Gastroesophageal sphincter (tissue), 3 donors: Measurements from ENCODE around the gene CCDC127.

ENCODE experiments used
- EP300 ChIP-seq: sonication (generic); formaldehyde crosslinking; IDR thresholded peaks from one replicate; pipeline ENCODE4 v1.6.1; 2017; ENCODE audit warnings: antibody characterized with exemption, mild to moderate bottlenecking
- POLR2A ChIP-seq, 2 donors: fragments of 450-650 bp; IDR thresholded peaks; one replicate each; pipeline ENCODE4 v1.6.1; 2017; ENCODE audit warnings: antibody characterized with exemption in 2 of 2, mild to moderate bottlenecking in 2 of 2, moderate library complexity in 1 of 2
- POLR2AphosphoS5 ChIP-seq: sonication (generic); formaldehyde crosslinking; IDR thresholded peaks from one replicate; pipeline ENCODE4 v1.6.1; 2017; ENCODE audit warnings: antibody characterized with exemption
- TF ChIP-seq, protein P1 (sequence below), 4 experiments: fragments of 200-600 bp in 2 of 4; fragments of 450-650 bp in 2 of 4; sonication (generic) in 1 of 4; IDR thresholded peaks; one replicate each; pipeline ENCODE4 v1.5.1; 2017 to 2019; ENCODE audit warnings: antibody characterized with exemption in 4 of 4, mild to moderate bottlenecking in 2 of 4, moderate library complexity in 2 of 4

DNA sequence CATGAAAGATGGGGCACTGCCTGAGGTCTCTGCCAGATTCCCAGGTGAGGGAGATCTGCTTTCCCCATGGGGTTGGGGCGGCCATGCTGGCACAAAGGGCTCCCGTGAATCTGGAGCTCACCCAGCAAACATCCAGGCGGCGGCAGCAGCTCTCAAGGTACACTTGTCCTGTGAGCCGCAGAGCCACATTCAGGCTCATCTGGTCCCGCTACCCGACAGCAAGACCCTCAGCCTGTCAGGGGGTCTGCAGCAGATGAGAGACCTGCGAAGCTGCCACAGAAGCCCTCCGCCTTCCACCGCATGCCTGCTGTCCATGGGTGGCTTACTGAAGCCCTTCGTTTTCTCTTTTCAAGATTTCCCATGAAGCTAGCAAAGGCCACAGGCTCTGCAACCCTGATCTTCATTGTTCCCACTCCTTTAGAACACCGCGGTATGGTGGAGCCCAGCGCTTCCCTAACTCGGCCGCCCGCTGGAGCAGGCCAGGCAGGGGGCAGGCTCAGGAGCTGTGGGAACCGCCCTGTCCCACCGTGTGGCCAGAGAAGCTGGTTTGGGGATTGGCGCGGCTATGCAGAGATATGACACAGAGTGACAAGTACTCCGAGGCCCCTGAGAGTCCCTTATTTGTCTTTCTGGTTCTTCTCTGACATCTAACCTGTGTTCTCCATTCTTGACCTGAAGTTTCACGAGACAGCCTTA is 17.9 kb downstream of the CCDC127 start:
- TF ChIP-seq, protein P1, sequence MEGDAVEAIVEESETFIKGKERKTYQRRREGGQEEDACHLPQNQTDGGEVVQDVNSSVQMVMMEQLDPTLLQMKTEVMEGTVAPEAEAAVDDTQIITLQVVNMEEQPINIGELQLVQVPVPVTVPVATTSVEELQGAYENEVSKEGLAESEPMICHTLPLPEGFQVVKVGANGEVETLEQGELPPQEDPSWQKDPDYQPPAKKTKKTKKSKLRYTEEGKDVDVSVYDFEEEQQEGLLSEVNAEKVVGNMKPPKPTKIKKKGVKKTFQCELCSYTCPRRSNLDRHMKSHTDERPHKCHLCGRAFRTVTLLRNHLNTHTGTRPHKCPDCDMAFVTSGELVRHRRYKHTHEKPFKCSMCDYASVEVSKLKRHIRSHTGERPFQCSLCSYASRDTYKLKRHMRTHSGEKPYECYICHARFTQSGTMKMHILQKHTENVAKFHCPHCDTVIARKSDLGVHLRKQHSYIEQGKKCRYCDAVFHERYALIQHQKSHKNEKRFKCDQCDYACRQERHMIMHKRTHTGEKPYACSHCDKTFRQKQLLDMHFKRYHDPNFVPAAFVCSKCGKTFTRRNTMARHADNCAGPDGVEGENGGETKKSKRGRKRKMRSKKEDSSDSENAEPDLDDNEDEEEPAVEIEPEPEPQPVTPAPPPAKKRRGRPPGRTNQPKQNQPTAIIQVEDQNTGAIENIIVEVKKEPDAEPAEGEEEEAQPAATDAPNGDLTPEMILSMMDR (IDR thresholded peaks at IDR 0.05) = no peak
- TF ChIP-seq EP300 (no peak), POLR2A (IDR thresholded peaks at IDR 0.05) (no peak), POLR2AphosphoS5 (no peak)
